IMR-90 (cell line): Measurements from ENCODE around the gene ZG16B. TPM values are rescaled to one million over a fixed set of nuclear protein-coding genes. Genes with fewer than 3 reads are reported as not detected.

Experiments used
- ATAC-seq: fragments of 200-7000 bp; cut with Tn5 transposase; 2 replicates; pipeline ENCODE4 v1.9.1; 2020; ENCODE audit warnings: low read depth, mild to moderate bottlenecking, moderate library complexity
- BruUV-seq: library from RNA; stranded (reverse); fragments of 400-500 nt; replicated peaks from 2 replicates; lab custom pipeline; 2021; lab: Mats Ljungman, UMichigan
- CTCF ChIA-PET: fragments of 300-600 bp; formaldehyde crosslinking; extraction: SDS; loops from one replicate; lab custom pipeline; 2021; ENCODE audit warnings: antibody characterized with exemption; lab: Yijun Ruan, JAX
- POLR2A ChIA-PET: fragments of 300-600 bp; sonication (Branson Sonifier 250); formaldehyde crosslinking; loops from one replicate; lab custom pipeline; 2022; ENCODE audit warnings: antibody characterized with exemption; ENCODE audit not compliant: unreplicated experiment; lab: Charles Lee
- DNase-seq: peaks from one replicate; pipeline ENCODE4 v3.0.0; 2013
- H2AFZ ChIP-seq: replicated peaks from 2 replicates; pipeline ENCODE3; 2013; ENCODE audit warnings: low read length, mild to moderate bottlenecking; ENCODE audit not compliant: poor library complexity
- H2AK5ac ChIP-seq: 2 replicates; pipeline ENCODE4 v1.6.1; 2013; ENCODE audit warnings: low read depth, low read length, inconsistent platforms
- H2AK9ac ChIP-seq: replicated peaks from 2 replicates; pipeline ENCODE3; 2013; ENCODE audit warnings: mild to moderate bottlenecking, low read depth, low read length, moderate library complexity; ENCODE audit not compliant: poor library complexity
- H2BK120ac ChIP-seq: 2 replicates; pipeline ENCODE4 v1.6.1; 2013; ENCODE audit warnings: low read depth, low read length, inconsistent platforms
- H2BK15ac ChIP-seq: 3 replicates; pipeline ENCODE4 v1.6.1; 2013; ENCODE audit warnings: low read depth, low read length, inconsistent platforms
- H2BK20ac ChIP-seq: 2 replicates; pipeline ENCODE4 v1.6.1; 2013; ENCODE audit warnings: low read depth, mild to moderate bottlenecking, inconsistent platforms, low read length, moderate library complexity
- H2BK5ac ChIP-seq: 2 replicates; pipeline ENCODE4 v1.6.1; 2013; ENCODE audit warnings: mild to moderate bottlenecking, low read depth, low read length, inconsistent platforms; ENCODE audit not compliant: poor library complexity, severe bottlenecking
- H3K14ac ChIP-seq: replicated peaks from 2 replicates; pipeline ENCODE4 v1.6.1; 2013; ENCODE audit warnings: low read depth, low read length, inconsistent platforms
- H3K18ac ChIP-seq: 2 replicates; pipeline ENCODE4 v1.6.1; 2013; ENCODE audit warnings: low read depth, low read length, control low read depth
- H3K23ac ChIP-seq: 2 replicates; pipeline ENCODE4 v1.6.1; 2013; ENCODE audit warnings: low read depth, low read length, inconsistent platforms
- H3K27ac ChIP-seq: 2 replicates; pipeline ENCODE4 v1.5.1; 2013; ENCODE audit warnings: mild to moderate bottlenecking, control low read depth, low read length; ENCODE audit not compliant: insufficient read depth
- H3K27me3 ChIP-seq: 2 replicates; pipeline ENCODE4 v1.6.1; 2013; ENCODE audit warnings: low read length; ENCODE audit not compliant: control insufficient read depth, insufficient read depth
- H3K36me3 ChIP-seq: 2 replicates; pipeline ENCODE4 v1.6.1; 2013; ENCODE audit warnings: low read length, mixed read lengths; ENCODE audit not compliant: control insufficient read depth, insufficient read depth
- H3K4ac ChIP-seq: 2 replicates; pipeline ENCODE4 v1.6.1; 2013; ENCODE audit warnings: low read depth, low read length, inconsistent platforms
- H3K4me1 ChIP-seq: 2 replicates; pipeline ENCODE4 v1.6.1; 2013; ENCODE audit warnings: low read length, mixed read lengths; ENCODE audit not compliant: control insufficient read depth, insufficient read depth
- H3K4me2 ChIP-seq: 2 replicates; pipeline ENCODE4 v1.6.1; 2013; ENCODE audit warnings: low read depth, mild to moderate bottlenecking, control low read depth, low read length, moderate library complexity
- H3K4me3 ChIP-seq: 2 replicates; pipeline ENCODE4 v1.5.1; 2013; ENCODE audit warnings: low read depth, mild to moderate bottlenecking, control low read depth, low read length, moderate library complexity; ENCODE audit not compliant: insufficient read depth
- H3K56ac ChIP-seq: 2 replicates; pipeline ENCODE4 v1.6.1; 2013; ENCODE audit warnings: low read length, inconsistent platforms; ENCODE audit not compliant: insufficient read depth; ENCODE audit errors: extremely low read depth
- H3K79me1 ChIP-seq, 2 experiments: 2 replicates each; pipeline ENCODE4 v1.6.1; 2013; ENCODE audit warnings: low read length in 2 of 2, inconsistent platforms in 1 of 2, low read depth in 1 of 2
- H3K9ac ChIP-seq: 2 replicates; pipeline ENCODE4 v1.6.1; 2013; ENCODE audit warnings: low read depth, low read length, control low read depth
- H3K9me1 ChIP-seq: 2 replicates; pipeline ENCODE4 v1.6.1; 2013; ENCODE audit warnings: low read length, inconsistent platforms; ENCODE audit not compliant: insufficient read depth
- H3K9me3 ChIP-seq: 2 replicates; pipeline ENCODE4 v1.6.1; 2013; ENCODE audit warnings: low read length; ENCODE audit not compliant: control insufficient read depth, insufficient read depth
- H4K20me1 ChIP-seq: 2 replicates; pipeline ENCODE4 v1.6.1; 2013; ENCODE audit warnings: low read length, inconsistent platforms; ENCODE audit not compliant: insufficient read depth
- H4K5ac ChIP-seq: 2 replicates; pipeline ENCODE4 v1.6.1; 2013; ENCODE audit warnings: mild to moderate bottlenecking, low read depth, low read length, control low read depth
- H4K8ac ChIP-seq, 2 experiments: 2 replicates each; pipeline ENCODE4 v1.6.1; 2013; ENCODE audit warnings: low read depth in 2 of 2, low read length in 2 of 2, control low read depth in 1 of 2, inconsistent platforms in 1 of 2
- H4K91ac ChIP-seq: 2 replicates; pipeline ENCODE4 v1.6.1; 2013; ENCODE audit warnings: low read depth, low read length, inconsistent platforms; ENCODE audit not compliant: insufficient read depth
- CEBPB ChIP-seq: IDR thresholded peaks from 2 replicates; pipeline ENCODE4 v1.6.1; 2012; ENCODE audit warnings: low read depth, low read length, improper control_type of control experiment
- RCOR1 ChIP-seq: IDR thresholded peaks from 2 replicates; pipeline ENCODE4 v1.6.1; 2012; ENCODE audit warnings: mild to moderate bottlenecking, low read length, improper control_type of control experiment; ENCODE audit not compliant: insufficient replicate concordance
- WGBS, 2 experiments: methylation state at CpG; one replicate each; pipeline versions ENCODE4 v1.1.5 to v1.1.7; 2013; ENCODE audit warnings: missing lambda C conversion rate in 2 of 2; ENCODE audit not compliant: insufficient read length in 1 of 2; ENCODE audit errors: extremely low coverage in 2 of 2; 5-methylcytosine and 5-hydroxymethylcytosine counted together
- dilution Hi-C: fragments of 300-500 bp; cut with HindIII; formaldehyde crosslinking; loops from one replicate; pipeline ENCODE4 v1.14.3; 2018; ENCODE audit warnings: low sequenced_read_pairs; ENCODE audit not compliant: unreplicated experiment
- in situ Hi-C: fragments of 300-500 bp; cut with MboI; formaldehyde crosslinking; loops from 3 replicates; pipeline ENCODE4 v1.14.3; 2019; ENCODE audit warnings: low sequenced_read_pairs, inconsistent platforms, mixed read lengths
- intact Hi-C: fragments of 100-400 bp; cut with micrococcal nuclease; formaldehyde crosslinking; loops from 2 replicates; pipeline ENCODE4 v1.10.0; 2022
- polyA plus RNA-seq, 3 experiments: library from polyadenylated mRNA; depleted of rRNA; stranded (reverse); fragments of >200 nt; gene quantifications; 2 replicates each; pipeline ENCODE4 v1.2.3, GENCODE V29; 2012; ENCODE audit warnings: low replicate concordance in 1 of 3
- total RNA-seq: library from RNA; depleted of rRNA; stranded (reverse); fragments of >200 nt; gene quantifications from 2 replicates; pipeline ENCODE4 v1.2.3, GENCODE V29; 2012

The ZG16B gene
- total and polyA plus RNA-seq, 2 of the 4 experiments (the other 2 are of a cell fraction) = 0.54 to 0.65 TPM

- H3K27me3 ChIP-seq = peaks cover 21% of the 10 kb centered on the region
- no peak overlapping the region for H2BK20ac ChIP-seq
- no peak overlapping the region for H3K9ac ChIP-seq
- H3K4ac ChIP-seq = no peak overlapping the region
- dilution Hi-C loops = no loop called here
- no TSS peak for BruUV-seq
- ChIA-PET CTCF (no interaction called here), POLR2A (no interaction called here)
- no peak overlapping the region for H4K91ac ChIP-seq
- H3K9me3 ChIP-seq = peaks cover 9% of the 10 kb centered on the region
- H3K9me1 ChIP-seq = no peaks in the 10 kb centered on the region
- H3K56ac ChIP-seq = no peak overlapping the region
- H2AK5ac ChIP-seq = no peak overlapping the region
- H4K20me1 ChIP-seq = no peaks in the 10 kb centered on the region
- H3K23ac ChIP-seq = no peak overlapping the region
- H3K4me3 ChIP-seq = no peak overlapping the region
- H3K4me2 ChIP-seq = no peak overlapping the region
- H3K4me1 ChIP-seq = 0 out of 2 replicates have a peak, but pooled peaks cover 2% of the 10 kb centered on the region
- H2AFZ ChIP-seq = no peak overlapping the region
- peak; percentile 28 for DNase-seq
- no peak overlapping the region for H4K5ac ChIP-seq
- TF ChIP-seq RCOR1 (peak; percentile 83), CEBPB (no peak)
- no peak overlapping the region for H2BK15ac ChIP-seq
- no peaks in the 10 kb centered on the region for H3K79me1 ChIP-seq
- WGBS, 2 experiments = 100% methylated on average over 1 of the region's 8 CpGs; no CpG with 5 or more reads in 1 of the 2 experiments
- H2BK5ac ChIP-seq = no peak overlapping the region
- in situ Hi-C loops = no loop called here
- H3K14ac ChIP-seq = no peak overlapping the region
- no peak overlapping the region for H3K27ac ChIP-seq
- H3K36me3 ChIP-seq = no peaks in the 10 kb centered on the region
- no peak for ATAC-seq
- no peak overlapping the region for H3K18ac ChIP-seq
- H2BK120ac ChIP-seq = no peak overlapping the region
- no peak overlapping the region for H4K8ac ChIP-seq
- intact Hi-C loops = no loop called here
- no peak overlapping the region for H2AK9ac ChIP-seq
Observed at GRCh38 chr16:2860826-2861567, 30.9 kb downstream of the ZG16B start.
